Renal cortical epithelial cell (primary cell): Measurements from ENCODE around the gene MADCAM1. TPM values are rescaled to one million over a fixed set of nuclear protein-coding genes. Genes with fewer than 3 reads are reported as not detected.
"Not testable (repeated sequence)": the region's sequence is repeated elsewhere in the genome, so short reads cannot be mapped to it uniquely, and the experiment has no call there.

Experiments used
- DNase-seq: peaks from one replicate; pipeline ENCODE4 v3.0.0-alpha.2; 2011; ENCODE audit warnings: low read depth
- total RNA-seq: library from RNA; depleted of rRNA; stranded (reverse); fragments of >200 nt; gene quantifications from 2 replicates; pipeline ENCODE4 v1.2.3, GENCODE V29; 2014

MADCAM1 gene
- total RNA-seq, 1 donor from 2014 or later, result 0.05 TPM

DNA sequence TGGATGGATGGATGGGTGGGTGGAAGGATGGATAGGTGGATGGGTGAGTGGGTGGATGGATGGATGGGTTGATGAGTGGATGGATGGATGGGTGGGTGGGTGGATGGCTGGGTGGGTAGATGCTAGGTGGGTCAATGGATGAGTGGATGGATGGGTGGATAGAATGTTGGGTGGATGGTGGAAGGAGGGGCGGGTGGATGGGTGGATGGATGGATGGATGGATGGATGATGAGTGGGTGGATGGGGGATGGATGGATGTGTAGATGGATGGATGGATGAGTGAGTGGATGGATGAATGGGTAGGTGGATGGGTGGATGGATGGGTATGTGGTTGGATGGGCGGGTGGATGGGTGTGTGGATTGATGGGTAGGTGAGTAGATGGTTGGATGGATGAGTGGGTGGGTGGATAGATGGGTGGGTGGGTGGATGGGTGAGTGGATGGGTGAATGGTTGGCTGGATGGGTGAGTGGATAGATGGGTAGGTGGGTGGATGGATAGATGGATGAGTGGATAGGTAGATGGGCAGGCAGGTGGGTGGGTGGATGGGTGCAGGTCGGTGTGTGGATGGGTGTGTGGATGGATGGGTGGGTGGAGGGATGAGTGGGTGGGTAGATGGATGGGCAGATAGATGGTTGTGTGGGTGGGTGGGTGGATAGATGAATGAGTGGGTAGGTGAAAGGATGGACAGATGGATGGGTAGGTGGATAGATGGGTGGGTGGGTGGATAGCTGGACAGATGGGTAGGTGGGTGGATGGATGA, 31.1 kb upstream of the MADCAM1 start:
- no peak for DNase-seq

DNA sequence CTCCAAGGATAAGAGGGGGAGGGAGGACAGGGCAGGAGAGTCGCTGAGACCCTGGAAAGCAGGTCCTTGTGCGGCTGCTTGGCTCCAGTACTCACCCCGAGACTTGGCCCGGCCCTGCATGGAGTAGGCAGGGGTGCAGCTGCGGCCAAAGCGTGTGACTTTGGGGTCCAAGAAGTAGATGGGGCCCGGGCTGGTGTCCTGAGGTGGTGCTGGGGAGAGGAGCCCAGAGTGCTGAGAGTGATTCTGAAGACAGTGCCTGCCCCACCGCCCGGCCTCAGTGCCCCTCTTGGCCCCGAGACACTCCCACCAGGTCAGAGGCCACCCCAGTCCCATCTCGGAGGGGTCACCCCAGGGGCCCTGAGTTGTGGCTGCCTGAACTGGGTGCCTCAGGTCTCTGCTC, 28.7 kb upstream of the MADCAM1 start:
- no peak for DNase-seq

DNA sequence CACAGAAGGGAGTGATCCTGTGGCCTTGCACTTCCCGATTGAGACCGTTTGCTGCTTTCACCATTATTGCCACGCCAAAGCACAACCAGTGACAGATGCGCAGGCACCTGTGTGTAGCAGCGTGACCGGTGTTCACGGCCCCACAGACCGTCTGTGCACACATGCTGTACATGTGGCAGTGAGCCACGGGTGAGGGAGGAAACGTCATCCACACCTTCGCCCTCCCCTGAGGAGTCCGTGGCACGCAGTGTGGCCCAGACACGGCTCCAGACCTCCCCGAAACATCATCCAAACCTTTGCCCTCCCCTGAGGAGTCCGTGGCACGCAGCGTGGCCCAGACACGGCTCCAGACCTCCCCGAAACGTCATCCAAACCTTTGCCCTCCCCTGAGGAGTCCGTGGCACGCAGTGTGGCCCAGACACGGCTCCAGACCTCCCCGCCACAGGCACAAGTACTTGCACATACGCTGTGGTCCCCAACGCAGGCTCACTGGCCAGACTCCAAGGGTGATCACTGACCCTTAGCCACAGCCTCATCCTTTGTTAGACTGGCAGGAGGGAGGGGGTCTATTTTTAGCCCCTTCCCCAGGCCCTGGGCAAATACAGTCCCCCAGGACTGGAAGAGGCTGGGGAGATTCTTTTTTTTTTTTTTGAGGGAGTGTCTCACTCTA, 27.6 kb upstream of the MADCAM1 start:
- DNase-seq, result no peak

- DNase-seq, result no peak
Observed at GRCh38 chr19:469833-470232, 26.5 kb upstream of the MADCAM1 start.

DNA sequence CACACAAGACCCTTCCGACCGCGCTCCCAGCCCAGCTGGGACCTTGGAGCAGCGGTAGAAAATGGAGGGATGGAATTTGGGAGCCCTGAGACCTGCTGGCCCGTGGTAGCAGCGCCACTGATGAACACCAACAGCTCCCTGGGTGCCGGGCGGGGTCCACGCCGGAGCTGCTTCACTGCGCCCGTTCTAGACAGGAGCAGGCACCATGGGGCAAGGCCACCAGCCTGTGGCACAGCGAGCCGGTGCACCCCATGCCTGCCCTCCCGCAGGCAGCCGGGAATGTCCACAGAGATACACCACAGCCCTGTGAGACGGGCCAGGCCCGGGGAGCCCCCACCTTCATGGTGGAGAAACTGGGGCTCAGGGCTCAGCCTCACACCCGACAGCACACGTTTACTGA, 25.6 kb upstream of the MADCAM1 start:
- DNase-seq, result no peak

- DNase-seq, result no peak
Observed at GRCh38 chr19:472005-472858, 24.1 kb upstream of the MADCAM1 start.

GRCh38 chr19:474126-475078, 21.9 kb upstream of the MADCAM1 start:
- DNase-seq, result no peak

- DNase-seq, result no peak
Observed at GRCh38 chr19:475360-475759, 20.9 kb upstream of the MADCAM1 start.

GRCh38 chr19:478236-478903, 17.9 kb upstream of the MADCAM1 start:
- DNase-seq, result no peak

DNA sequence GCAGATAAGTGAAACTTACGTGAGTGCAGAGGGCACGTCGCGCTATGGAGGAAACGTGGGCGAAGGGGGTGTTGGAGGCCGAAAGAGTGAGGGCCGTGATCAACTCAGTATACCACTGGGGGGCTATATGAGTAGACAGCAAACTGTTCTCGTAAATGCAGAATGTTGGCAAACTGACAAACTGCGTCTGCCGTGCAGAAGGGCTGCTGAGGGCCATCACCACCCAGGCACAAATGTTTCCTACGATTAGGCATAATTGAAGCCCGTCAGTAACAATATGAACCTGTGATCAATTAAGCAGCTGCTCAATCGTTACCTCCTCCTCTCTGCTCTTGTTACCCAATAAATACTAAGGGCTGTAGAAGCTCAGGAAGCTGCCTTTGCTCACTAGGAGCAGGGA, 17.3 kb upstream of the MADCAM1 start:
- no peak for DNase-seq

GRCh38 chr19:480016-480855, 16.1 kb upstream of the MADCAM1 start:
- DNase-seq, result peak; percentile 49

GRCh38 chr19:481100-481499, 15.2 kb upstream of the MADCAM1 start:
- DNase-seq, result not testable (repeated sequence)

DNA sequence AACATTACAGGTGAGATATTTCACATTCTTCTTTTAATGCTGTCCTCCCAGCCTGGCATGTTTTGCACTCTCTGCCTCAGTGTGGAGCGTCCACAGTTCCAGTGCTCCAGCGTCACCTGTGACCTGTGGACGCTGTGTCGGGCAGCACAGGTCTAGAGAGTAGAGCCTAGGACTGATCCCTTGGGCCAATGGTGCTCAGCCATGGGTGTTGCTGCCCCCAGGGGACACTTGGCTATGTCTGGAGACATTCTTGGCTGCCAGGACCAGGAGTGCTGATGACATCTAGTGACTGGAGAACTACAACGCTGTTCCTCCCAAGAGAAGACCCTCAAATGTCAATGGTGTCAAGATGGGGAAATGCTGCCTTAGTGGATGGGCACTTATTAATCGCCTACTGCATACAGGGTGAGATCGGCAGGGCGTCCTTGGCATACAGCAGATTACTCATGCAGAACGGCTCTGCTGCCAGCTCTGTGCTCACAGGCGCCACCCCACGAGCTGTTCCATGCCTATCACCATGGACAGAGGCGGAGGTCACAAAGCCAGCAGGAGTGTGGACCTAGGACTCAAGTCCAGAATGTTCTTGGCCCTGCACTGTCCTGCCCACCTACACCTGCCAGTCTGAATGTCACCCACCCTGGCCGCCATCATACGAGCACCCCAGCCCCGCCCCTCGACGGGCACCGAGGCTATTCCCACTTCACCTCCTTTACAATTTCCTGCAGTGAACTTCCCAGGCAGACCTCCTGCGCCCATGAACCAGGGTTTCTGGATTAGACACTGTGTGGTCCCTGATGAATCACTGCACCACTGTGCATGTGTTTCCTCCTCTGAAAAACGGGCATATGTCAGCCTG, 13.9 kb upstream of the MADCAM1 start:
- DNase-seq, result no peak

GRCh38 chr19:483332-484072, 12.8 kb upstream of the MADCAM1 start:
- DNase-seq, result no peak

DNA sequence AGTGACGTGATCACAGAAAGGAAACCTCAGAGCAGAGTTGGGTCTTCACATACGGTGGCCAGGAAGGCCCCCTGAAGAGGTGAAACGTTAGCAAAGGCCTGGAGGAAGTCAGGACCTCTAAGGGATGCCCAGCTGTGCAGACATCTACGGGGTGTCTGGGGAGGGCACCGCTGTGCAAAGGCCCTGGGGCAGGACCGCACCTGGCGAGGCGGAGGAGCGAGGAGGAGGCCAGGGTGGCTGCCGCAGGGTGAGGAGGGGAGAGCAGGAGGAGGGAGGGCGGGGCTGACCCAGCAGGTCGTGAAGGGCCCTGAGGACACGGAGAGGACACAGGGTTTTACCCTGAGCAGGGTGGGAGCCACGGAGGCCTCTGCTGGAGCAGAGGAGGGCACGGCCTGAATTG, 11.8 kb upstream of the MADCAM1 start:
- DNase-seq, result no peak

- DNase-seq, result no peak
Observed at GRCh38 chr19:485077-485476, 11.2 kb upstream of the MADCAM1 start.

DNA sequence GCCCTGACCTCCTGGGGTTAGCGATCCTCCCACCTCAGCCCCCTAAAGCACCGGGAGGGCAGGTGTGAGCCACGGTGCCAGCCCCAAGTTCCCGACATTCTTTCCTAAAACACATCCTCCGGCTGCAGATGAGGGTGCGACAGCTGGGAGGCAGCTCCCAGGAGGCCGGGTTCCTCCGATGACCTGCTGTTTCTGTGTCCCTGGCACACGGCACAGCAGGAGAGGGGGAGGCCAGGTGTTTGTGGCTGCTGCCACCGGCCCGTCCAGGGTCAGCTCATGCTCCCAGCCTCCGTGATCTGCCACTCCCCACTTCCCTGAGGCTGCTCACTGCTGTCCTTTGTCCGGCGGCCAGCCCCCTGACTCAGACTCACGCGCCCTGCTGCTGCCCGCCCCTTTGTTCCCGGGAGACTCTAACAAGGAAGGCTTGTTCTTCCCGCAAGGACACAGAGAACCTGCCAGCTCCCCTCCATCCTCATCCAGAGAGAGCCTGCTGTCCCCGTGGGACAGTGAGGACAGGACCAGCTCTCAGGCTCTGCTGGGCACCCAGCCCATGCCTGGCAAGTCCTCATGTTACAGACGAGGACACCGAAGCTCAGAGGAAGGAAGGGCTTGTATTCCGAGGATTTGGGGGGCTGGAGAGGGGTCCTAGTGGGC, 10.6 kb upstream of the MADCAM1 start:
- peak; percentile 41 for DNase-seq
